Suppressor macrophage treated with lipopolysaccharide for 4 hours (primary cell): ENCODE measurements around the gene QRSL1.
"Not testable (repeated sequence)": the region's sequence is repeated elsewhere in the genome, so short reads cannot be mapped to it uniquely, and the experiment has no call there.

Experiments
- DNase-seq: peaks from one replicate; pipeline ENCODE4 v3.0.0-alpha.2; 2020

Gene QRSL1

GRCh38 chr6:106627760-106628159 is 1.6 kb upstream of the QRSL1 start:
- DNase-seq, result not testable (repeated sequence)

- DNase-seq, result no peak
These were observed 698 bp upstream of the QRSL1 start for GRCh38 chr6:106628658-106629102.

GRCh38 chr6:106629859-106630163 is 433 bp downstream of the QRSL1 start:
- no peak for DNase-seq

GRCh38 chr6:106630366-106630765 is 988 bp downstream of the QRSL1 start:
- no peak for DNase-seq

GRCh38 chr6:106631346-106631745 is 2.0 kb downstream of the QRSL1 start:
- DNase-seq, result no peak

GRCh38 chr6:106634565-106634964 is 5.2 kb downstream of the QRSL1 start:
- DNase-seq, result no peak

- DNase-seq, result peak; percentile 32
These were observed 7.8 kb downstream of the QRSL1 start for GRCh38 chr6:106637051-106637716.

GRCh38 chr6:106637717-106638341 is 8.5 kb downstream of the QRSL1 start:
- DNase-seq, result peak; percentile 29

GRCh38 chr6:106639812-106640211 is 10.4 kb downstream of the QRSL1 start:
- DNase-seq, result no peak

GRCh38 chr6:106642476-106642875 is 13.1 kb downstream of the QRSL1 start:
- DNase-seq, result no peak

- no peak for DNase-seq
These were observed 13.7 kb downstream of the QRSL1 start for GRCh38 chr6:106643061-106643460.

GRCh38 chr6:106648651-106649308 is 19.4 kb downstream of the QRSL1 start:
- no peak for DNase-seq

GRCh38 chr6:106658469-106658868 is 29.1 kb downstream of the QRSL1 start:
- no peak for DNase-seq

GRCh38 chr6:106659859-106660258 is 30.5 kb downstream of the QRSL1 start:
- DNase-seq, result no peak

GRCh38 chr6:106662458-106662857 is 33.1 kb downstream of the QRSL1 start:
- no peak for DNase-seq

GRCh38 chr6:106666282-106667021 is 37.1 kb downstream of the QRSL1 start:
- peak; percentile 16 for DNase-seq

- no peak for DNase-seq
These were observed 37.6 kb downstream of the QRSL1 start for GRCh38 chr6:106667022-106667402.

GRCh38 chr6:106670236-106670635 is 40.9 kb downstream of the QRSL1 start:
- DNase-seq, result no peak

- DNase-seq, result no peak
These were observed 42.3 kb downstream of the QRSL1 start for GRCh38 chr6:106671651-106672050.

GRCh38 chr6:106674541-106675229 is 45.3 kb downstream of the QRSL1 start:
- no peak for DNase-seq

- DNase-seq, result no peak
These were observed 47.9 kb downstream of the QRSL1 start for GRCh38 chr6:106677282-106677681.

- no peak for DNase-seq
These were observed 54.6 kb downstream of the QRSL1 start for GRCh38 chr6:106684011-106684410.

GRCh38 chr6:106685833-106686232 is 56.5 kb downstream of the QRSL1 start:
- no peak for DNase-seq
